HG02970 (cell line): ENCODE data around the gene HMGN4.
A peak's percentile ranks its signal among the peaks of the same experiment; 100 is the strongest.
"Not testable (repeated sequence)": the region's sequence is repeated elsewhere in the genome, so short reads cannot be mapped to it uniquely, and the experiment has no call there.

Experiments used
- ATAC-seq: cut with Tn5 transposase; IDR thresholded peaks from one replicate; pipeline ENCODE4 v1.9.1; 2021; ENCODE audit warnings: mild to moderate bottlenecking, moderate library complexity, moderate number of reproducible peaks; ENCODE audit not compliant: unreplicated experiment, low FRiP score

Gene HMGN4

GRCh38 chr6:26521600-26522391 lies 16.4 kb upstream of the HMGN4 start:
- peak; percentile 74 for ATAC-seq

- not testable (repeated sequence) for ATAC-seq
Measured at GRCh38 chr6:26522486-26523228, 15.5 kb upstream of the HMGN4 start.

- not testable (repeated sequence) for ATAC-seq
Measured at GRCh38 chr6:26524314-26524713, 13.9 kb upstream of the HMGN4 start.

GRCh38 chr6:26524722-26525370 lies 13.3 kb upstream of the HMGN4 start:
- no peak for ATAC-seq

GRCh38 chr6:26525838-26526237 lies 12.3 kb upstream of the HMGN4 start:
- no peak for ATAC-seq

- ATAC-seq = no peak
Measured at GRCh38 chr6:26526928-26527327, 11.2 kb upstream of the HMGN4 start.

- ATAC-seq = no peak
Measured at GRCh38 chr6:26530203-26530602, 8.0 kb upstream of the HMGN4 start.

GRCh38 chr6:26531897-26532296 lies 6.3 kb upstream of the HMGN4 start:
- no peak for ATAC-seq

- ATAC-seq = no peak
Measured at GRCh38 chr6:26532699-26533531, 5.3 kb upstream of the HMGN4 start.

- ATAC-seq = no peak
Measured at GRCh38 chr6:26533532-26533931, 4.6 kb upstream of the HMGN4 start.

GRCh38 chr6:26534681-26535465 lies 3.3 kb upstream of the HMGN4 start:
- no peak for ATAC-seq

- no peak for ATAC-seq
Measured at GRCh38 chr6:26536571-26537159, 1.5 kb upstream of the HMGN4 start.

- peak; percentile 42 for ATAC-seq
Measured at GRCh38 chr6:26537160-26537845, 863 bp upstream of the HMGN4 start.

- no peak for ATAC-seq
Measured at GRCh38 chr6:26538572-26538902, 371 bp downstream of the HMGN4 start.

- ATAC-seq = no peak
Measured at GRCh38 chr6:26539071-26539615, 977 bp downstream of the HMGN4 start.

- ATAC-seq = no peak
Measured at GRCh38 chr6:26541579-26541978, 3.4 kb downstream of the HMGN4 start.

GRCh38 chr6:26543953-26544352 lies 5.8 kb downstream of the HMGN4 start:
- ATAC-seq = no peak

- ATAC-seq = no peak
Measured at GRCh38 chr6:26544473-26544872, 6.3 kb downstream of the HMGN4 start.

- ATAC-seq = no peak
Measured at GRCh38 chr6:26545627-26546026, 7.5 kb downstream of the HMGN4 start.
